ENCODE results near the gene AKAP6. TPM values are rescaled to one million over a fixed set of nuclear protein-coding genes. Genes with fewer than 3 reads are reported as not detected.

The AKAP6 gene
- total RNA-seq, 2 donors from 2014 or later = 112 to 117 TPM

- DNase-seq (ENCODE audit: low spot score) = no peak
- no peaks in the 10 kb centered on the region for H3K27me3 ChIP-seq
- H3K27ac ChIP-seq = no peak overlapping the region
- no peak overlapping the region for H3K4me3 ChIP-seq
- no peaks in the 10 kb centered on the region for H3K36me3 ChIP-seq
- no peak for TF ChIP-seq CTCF (IDR thresholded peaks at IDR 0.05)
- no peaks in the 10 kb centered on the region for H3K9me3 ChIP-seq
- peaks cover 0 to 27% of the 10 kb centered on the region in 2 donors for H3K4me1 ChIP-seq
Measured at GRCh38 chr14:32594766-32595165, 265.7 kb downstream of the AKAP6 start.

- Histone ChIP-seq H3K9me3 (no peaks in the 10 kb centered on the region), H3K27me3 (no peaks in the 10 kb centered on the region), H3K4me3 (no peak overlapping the region), H3K27ac (no peak overlapping the region), H3K36me3 (no peaks in the 10 kb centered on the region), H3K4me1 (peaks cover 0 to 24% of the 10 kb centered on the region in 2 donors)
- TF ChIP-seq CTCF (IDR thresholded peaks at IDR 0.05) = no peak
- DNase-seq (ENCODE audit: low spot score) = no peak
Measured at GRCh38 chr14:32595497-32595896, 266.4 kb downstream of the AKAP6 start.

- TF ChIP-seq CTCF (IDR thresholded peaks at IDR 0.05) = no peak
- H3K4me1 ChIP-seq = peaks cover 0 to 24% of the 10 kb centered on the region in 2 donors
- no peaks in the 10 kb centered on the region for H3K27me3 ChIP-seq
Measured at GRCh38 chr14:32596390-32596789, 267.3 kb downstream of the AKAP6 start.

GRCh38 chr14:32597771-32598170, 268.7 kb downstream of the AKAP6 start:
- Histone ChIP-seq H3K27ac (no peak overlapping the region), H3K4me1 (peaks cover 0 to 37% of the 10 kb centered on the region in 2 donors), H3K9me3 (no peaks in the 10 kb centered on the region), H3K27me3 (no peaks in the 10 kb centered on the region), H3K4me3 (no peak overlapping the region), H3K36me3 (no peaks in the 10 kb centered on the region)
- no peak for DNase-seq (ENCODE audit: low spot score)
- no peak for TF ChIP-seq CTCF (IDR thresholded peaks at IDR 0.05)

More at GRCh38 chr14:32596390-32596789, 267.3 kb downstream of the AKAP6 start:
- no peaks in the 10 kb centered on the region for H3K36me3 ChIP-seq
- no peak overlapping the region for H3K4me3 ChIP-seq
- DNase-seq (ENCODE audit: low spot score) = no peak
- no peaks in the 10 kb centered on the region for H3K9me3 ChIP-seq
- no peak overlapping the region for H3K27ac ChIP-seq

GRCh38 chr14:32601069-32601468, 272.0 kb downstream of the AKAP6 start:
- no peak for TF ChIP-seq CTCF (IDR thresholded peaks at IDR 0.05)
- Histone ChIP-seq H3K4me3 (no peak overlapping the region), H3K4me1 (peaks cover 0 to 16% of the 10 kb centered on the region in 2 donors), H3K36me3 (no peaks in the 10 kb centered on the region), H3K9me3 (no peaks in the 10 kb centered on the region), H3K27ac (no peak overlapping the region), H3K27me3 (no peaks in the 10 kb centered on the region)
- DNase-seq (ENCODE audit: low spot score) = no peak

GRCh38 chr14:32601906-32602305, 272.8 kb downstream of the AKAP6 start:
- H3K27me3 ChIP-seq = no peaks in the 10 kb centered on the region
- H3K27ac ChIP-seq = no peak overlapping the region
- peaks cover 0 to 16% of the 10 kb centered on the region in 2 donors for H3K4me1 ChIP-seq
- H3K9me3 ChIP-seq = no peaks in the 10 kb centered on the region
- no peak for DNase-seq (ENCODE audit: low spot score)
- H3K36me3 ChIP-seq = no peaks in the 10 kb centered on the region
- H3K4me3 ChIP-seq = no peak overlapping the region
- TF ChIP-seq CTCF (IDR thresholded peaks at IDR 0.05) = no peak

All from right atrium auricular region (tissue), 2 donors.